Type B pancreatic cell (in vitro differentiated cells): ENCODE measurements around the gene ZG16B. TPM values are rescaled to one million over a fixed set of nuclear protein-coding genes. Genes with fewer than 3 reads are reported as not detected.

Experiments used
- DNase-seq: peaks from one replicate; pipeline ENCODE4 v3.0.0; 2021; ENCODE audit warnings: mixed read lengths; ENCODE audit not compliant: unreplicated experiment; ENCODE audit errors: extremely low spot score
- H3K27ac Mint-ChIP-seq: 2 replicates; pipeline ENCODE4 v1.8.0; 2021; ENCODE audit warnings: mild to moderate bottlenecking, mixed read lengths
- H3K27me3 Mint-ChIP-seq: 2 replicates; pipeline ENCODE4 v1.8.0; 2021; ENCODE audit warnings: mixed read lengths
- H3K36me3 Mint-ChIP-seq: 2 replicates; pipeline ENCODE4 v1.8.0; 2021; ENCODE audit warnings: mixed read lengths
- H3K4me1 Mint-ChIP-seq: one replicate; pipeline ENCODE4 v1.8.0; 2021; ENCODE audit warnings: mixed read lengths; ENCODE audit not compliant: unreplicated experiment
- H3K4me3 Mint-ChIP-seq: 2 replicates; pipeline ENCODE4 v1.8.0; 2021; ENCODE audit warnings: mild to moderate bottlenecking, mixed read lengths
- H3K9me3 Mint-ChIP-seq: 2 replicates; pipeline ENCODE4 v1.8.0; 2021; ENCODE audit warnings: mixed read lengths
- long read RNA-seq: library from polyadenylated mRNA; unstranded; transcript quantifications from one replicate; pipeline ENCODE4 v2.0.0, GENCODE V29; 2020
- total RNA-seq: library from RNA; stranded (reverse); gene quantifications from 2 replicates; pipeline ENCODE4 v1.2.1, GENCODE V29; 2021; ENCODE audit warnings: low replicate concordance
- TF ChIP-seq, protein P1 (sequence below): fragments of 200-600 bp; sonication (generic); conservative IDR thresholded peaks from 2 replicates; pipeline ENCODE4 v1.5.0; 2021; ENCODE audit warnings: antibody characterized with exemption, mild to moderate bottlenecking

Gene ZG16B
- 1.5 and 1.7 TPM in 2 replicates for total RNA-seq
- long read RNA-seq, partial matches to known transcripts: 0 of 3 reads
- long read RNA-seq, other reads (novel, unspliced or antisense): 0 of 3 reads

- H3K36me3 Mint-ChIP-seq: no peaks in the 10 kb centered on the region
- H3K27me3 Mint-ChIP-seq: peaks cover 14% of the 10 kb centered on the region
- no peaks in the 10 kb centered on the region for H3K9me3 Mint-ChIP-seq
- no peak within 1 kb of the TSS for H3K27ac Mint-ChIP-seq
- no peak within 1 kb of the TSS for H3K4me3 Mint-ChIP-seq
- no peaks in the 10 kb centered on the region for H3K4me1 Mint-ChIP-seq
- TF ChIP-seq, protein P1, sequence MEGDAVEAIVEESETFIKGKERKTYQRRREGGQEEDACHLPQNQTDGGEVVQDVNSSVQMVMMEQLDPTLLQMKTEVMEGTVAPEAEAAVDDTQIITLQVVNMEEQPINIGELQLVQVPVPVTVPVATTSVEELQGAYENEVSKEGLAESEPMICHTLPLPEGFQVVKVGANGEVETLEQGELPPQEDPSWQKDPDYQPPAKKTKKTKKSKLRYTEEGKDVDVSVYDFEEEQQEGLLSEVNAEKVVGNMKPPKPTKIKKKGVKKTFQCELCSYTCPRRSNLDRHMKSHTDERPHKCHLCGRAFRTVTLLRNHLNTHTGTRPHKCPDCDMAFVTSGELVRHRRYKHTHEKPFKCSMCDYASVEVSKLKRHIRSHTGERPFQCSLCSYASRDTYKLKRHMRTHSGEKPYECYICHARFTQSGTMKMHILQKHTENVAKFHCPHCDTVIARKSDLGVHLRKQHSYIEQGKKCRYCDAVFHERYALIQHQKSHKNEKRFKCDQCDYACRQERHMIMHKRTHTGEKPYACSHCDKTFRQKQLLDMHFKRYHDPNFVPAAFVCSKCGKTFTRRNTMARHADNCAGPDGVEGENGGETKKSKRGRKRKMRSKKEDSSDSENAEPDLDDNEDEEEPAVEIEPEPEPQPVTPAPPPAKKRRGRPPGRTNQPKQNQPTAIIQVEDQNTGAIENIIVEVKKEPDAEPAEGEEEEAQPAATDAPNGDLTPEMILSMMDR: no peak
- DNase-seq: no peak
These were observed at the start of gene ZG16B for GRCh38 chr16:2829501-2830354. TSS of gene ZG16B (plus strand) at chr16:2830303. CDS start at chr16:2830442, 139 bp downstream.

DNA sequence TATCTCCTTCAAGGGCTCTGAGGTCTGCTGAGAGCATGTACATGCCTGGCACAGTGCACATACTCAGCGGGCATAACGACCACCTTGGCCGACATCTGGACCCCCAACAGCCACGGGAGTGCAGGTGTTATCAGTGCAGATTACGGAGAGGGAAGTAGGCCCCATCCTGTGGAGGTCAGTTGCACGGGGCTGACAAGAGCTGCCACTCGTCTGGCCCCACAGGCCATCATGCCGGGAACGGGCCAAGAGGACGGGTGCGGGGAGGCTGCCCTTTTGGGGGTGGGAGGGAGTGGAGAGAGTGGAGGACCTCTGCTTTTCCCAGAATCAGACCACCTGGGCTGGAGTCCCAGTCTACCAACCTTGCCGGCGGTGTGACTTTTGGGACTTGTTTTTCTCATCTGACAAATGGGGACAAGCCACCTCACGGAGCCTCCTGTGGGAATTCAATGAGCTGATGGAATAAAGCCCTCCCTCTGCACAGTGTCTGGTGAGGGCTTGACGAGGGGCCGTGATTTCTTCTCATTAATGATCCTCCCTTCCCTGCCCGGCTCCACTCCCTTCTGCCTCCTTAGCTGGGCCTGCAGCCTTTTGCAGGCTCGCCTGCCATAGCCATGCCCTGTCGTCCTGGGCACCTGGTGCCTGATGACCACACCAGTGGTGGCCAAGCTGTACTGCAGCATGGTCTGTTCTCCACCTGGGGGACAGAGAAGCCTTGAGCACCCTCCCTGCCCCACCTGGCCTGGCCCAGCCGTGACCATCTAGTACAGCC lies 47.3 kb upstream of the ZG16B start:
- Mint-ChIP-seq H3K27ac (peak overlapping the region; percentile 58), H3K4me1 (peaks cover 13% of the 10 kb centered on the region), H3K27me3 (no peaks in the 10 kb centered on the region), H3K4me3 (no peak overlapping the region), H3K9me3 (no peaks in the 10 kb centered on the region), H3K36me3 (no peaks in the 10 kb centered on the region)
- TF ChIP-seq, protein P1: peak; percentile 27
- no peak for DNase-seq

DNA sequence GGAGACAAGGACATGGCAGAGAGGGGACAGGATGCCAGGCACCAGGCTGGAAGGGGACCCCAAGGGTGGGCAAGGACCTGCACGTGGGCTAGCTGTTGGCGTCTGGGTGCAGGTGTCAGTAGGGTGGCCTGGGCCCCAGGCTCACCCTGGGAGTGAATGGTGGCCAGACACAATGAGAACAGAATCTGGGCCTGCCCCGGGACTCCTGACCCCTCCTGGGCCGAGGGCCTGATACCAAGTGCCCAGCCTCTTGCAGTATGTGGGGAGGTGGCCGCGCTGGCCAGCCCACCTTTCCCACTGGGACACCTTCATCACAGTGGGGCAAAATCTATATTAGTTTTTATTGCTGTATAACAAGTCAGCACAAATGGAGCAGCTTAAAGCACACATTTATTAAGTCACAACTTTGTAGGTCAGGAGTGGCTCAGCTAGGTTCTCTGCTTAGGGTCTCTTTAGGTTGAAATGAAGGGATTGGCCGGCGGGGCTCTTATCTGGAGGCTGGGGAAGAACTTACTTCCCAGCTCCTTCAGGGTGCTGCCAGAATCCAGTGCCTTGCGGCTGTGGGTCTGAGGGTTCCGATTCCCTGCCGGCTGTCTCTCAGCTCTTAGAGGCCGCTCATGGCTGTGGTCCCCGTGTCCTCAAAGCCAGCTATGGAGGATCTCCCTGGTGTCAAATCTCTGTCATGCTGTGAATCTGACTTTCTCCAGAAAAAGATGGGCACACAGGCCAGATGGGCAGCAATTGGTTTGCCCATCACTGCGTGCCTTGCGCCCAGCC lies 46.3 kb upstream of the ZG16B start:
- DNase-seq: no peak
- Mint-ChIP-seq H3K9me3 (no peaks in the 10 kb centered on the region), H3K27me3 (no peaks in the 10 kb centered on the region), H3K36me3 (no peaks in the 10 kb centered on the region), H3K4me1 (peaks cover 4% of the 10 kb centered on the region), H3K4me3 (no peak overlapping the region), H3K27ac (no peak overlapping the region)
- TF ChIP-seq, protein P1: no peak

- Mint-ChIP-seq H3K27ac (no peak overlapping the region), H3K4me1 (peaks cover 4% of the 10 kb centered on the region), H3K9me3 (no peaks in the 10 kb centered on the region), H3K27me3 (peaks cover 2% of the 10 kb centered on the region), H3K36me3 (no peaks in the 10 kb centered on the region), H3K4me3 (no peak overlapping the region)
- TF ChIP-seq, protein P1: no peak
- no peak for DNase-seq
These were observed 45.6 kb upstream of the ZG16B start for GRCh38 chr16:2784358-2785100.
